Muscle of leg (tissue), 11 donors: Measurements from ENCODE around the gene NLRP1. TPM values are rescaled to one million over a fixed set of nuclear protein-coding genes. Genes with fewer than 3 reads are reported as not detected.
"Not testable (repeated sequence)": the region's sequence is repeated elsewhere in the genome, so short reads cannot be mapped to it uniquely, and the experiment has no call there.

ENCODE experiments used
- DNase-seq: peaks from one replicate; pipeline ENCODE4 v3.0.0; 2013
- H3K27ac ChIP-seq: one replicate; pipeline ENCODE4 v1.5.1; 2013; ENCODE audit warnings: mild to moderate bottlenecking, low read length, control low read depth
- H3K27me3 ChIP-seq: one replicate; pipeline ENCODE4 v1.6.1; 2013; ENCODE audit warnings: low read length; ENCODE audit not compliant: control insufficient read depth, insufficient read depth
- H3K36me3 ChIP-seq: one replicate; pipeline ENCODE4 v1.6.1; 2013; ENCODE audit warnings: low read length; ENCODE audit not compliant: control insufficient read depth, insufficient read depth
- H3K4me1 ChIP-seq: one replicate; pipeline ENCODE4 v1.6.1; 2013; ENCODE audit warnings: low read length; ENCODE audit not compliant: control insufficient read depth, insufficient read depth
- H3K4me3 ChIP-seq: one replicate; pipeline ENCODE4 v1.5.1; 2013; ENCODE audit warnings: low read length, control low read depth
- H3K9me3 ChIP-seq: replicated peaks from 2 replicates; pipeline ENCODE4 v1.6.1; 2013; ENCODE audit warnings: low read depth, low read length; ENCODE audit not compliant: control insufficient read depth
- WGBS: methylation state at CpG from one replicate; pipeline ENCODE4 v1.1.5; 2013; ENCODE audit warnings: missing lambda C conversion rate; ENCODE audit not compliant: insufficient coverage; 5-methylcytosine and 5-hydroxymethylcytosine counted together
- polyA plus RNA-seq, 8 donors: library from polyadenylated mRNA; unstranded; fragments of 120-200 nt; gene quantifications; one replicate each; pipeline versions ENCODE4 v1.2.1 to v1.2.3, GENCODE V29; 2013; ENCODE audit warnings: inconsistent platforms in 1 of 8, low replicate concordance in 1 of 8; ENCODE audit not compliant: insufficient read length in 8 of 8, insufficient read depth in 1 of 8
- total RNA-seq: library from RNA; stranded (reverse); fragments of 120-200 nt; gene quantifications from one replicate; pipeline ENCODE4 v1.2.4, GENCODE V29; 2013

NLRP1 gene
- total and polyA plus RNA-seq, 9 donors, result 53.6 to 77.2 (median 66.4) TPM

GRCh38 chr17:5581655-5582054 is 2.7 kb downstream of the NLRP1 start:
- WGBS, result 80% methylated on average over 1 of the region's 3 CpGs
- H3K4me1 ChIP-seq, result peaks cover 32% of the 10 kb centered on the region

GRCh38 chr17:5580969-5581368 is 3.3 kb downstream of the NLRP1 start:
- Histone ChIP-seq H3K27ac (no peak overlapping the region), H3K27me3 (no peaks in the 10 kb centered on the region), H3K9me3 (no peaks in the 10 kb centered on the region), H3K4me1 (peaks cover 25% of the 10 kb centered on the region), H3K36me3 (no peaks in the 10 kb centered on the region), H3K4me3 (no peak overlapping the region)
- WGBS, result no CpG with 5 or more reads among the region's 3 CpGs
- no peak for DNase-seq

More at GRCh38 chr17:5581655-5582054, 2.7 kb downstream of the NLRP1 start:
- no peak overlapping the region for H3K27ac ChIP-seq
- H3K9me3 ChIP-seq, result no peaks in the 10 kb centered on the region
- no peaks in the 10 kb centered on the region for H3K27me3 ChIP-seq
- no peak for DNase-seq
- H3K36me3 ChIP-seq, result no peaks in the 10 kb centered on the region
- no peak overlapping the region for H3K4me3 ChIP-seq

GRCh38 chr17:5580367-5580766 is 3.9 kb downstream of the NLRP1 start:
- Histone ChIP-seq H3K4me3 (no peak overlapping the region), H3K27me3 (no peaks in the 10 kb centered on the region), H3K36me3 (no peaks in the 10 kb centered on the region), H3K4me1 (peaks cover 19% of the 10 kb centered on the region), H3K9me3 (no peaks in the 10 kb centered on the region), H3K27ac (no peak overlapping the region)
- peak; percentile 48 for DNase-seq

GRCh38 chr17:5578768-5579167 is 5.5 kb downstream of the NLRP1 start:
- not testable (repeated sequence) for DNase-seq, H3K4me3 ChIP-seq, H3K27me3 ChIP-seq, H3K27ac ChIP-seq, H3K4me1 ChIP-seq, H3K36me3 ChIP-seq, H3K9me3 ChIP-seq
- WGBS, result no CpG with 5 or more reads among the region's 4 CpGs

- H3K9me3 ChIP-seq, H3K4me1 ChIP-seq, H3K27me3 ChIP-seq, H3K27ac ChIP-seq, H3K4me3 ChIP-seq, DNase-seq, H3K36me3 ChIP-seq: not testable (repeated sequence)
- no CpG with 5 or more reads among the region's 7 CpGs for WGBS
Measured at GRCh38 chr17:5573017-5573416, 11.3 kb downstream of the NLRP1 start.

- no peak for DNase-seq
- H3K27ac ChIP-seq, result no peak overlapping the region
- no CpG with 5 or more reads among the region's 1 CpG for WGBS
- H3K4me1 ChIP-seq, result no peaks in the 10 kb centered on the region
- H3K36me3 ChIP-seq, result no peaks in the 10 kb centered on the region
- H3K9me3 ChIP-seq, result peaks cover 7% of the 10 kb centered on the region
- H3K4me3 ChIP-seq, result no peak overlapping the region
- H3K27me3 ChIP-seq, result no peaks in the 10 kb centered on the region
Measured at GRCh38 chr17:5571281-5571680, 13.0 kb downstream of the NLRP1 start.

GRCh38 chr17:5565808-5566207 is 18.5 kb downstream of the NLRP1 start:
- no peak overlapping the region for H3K27ac ChIP-seq
- no peaks in the 10 kb centered on the region for H3K36me3 ChIP-seq
- DNase-seq, result no peak
- no peaks in the 10 kb centered on the region for H3K4me1 ChIP-seq
- no CpG with 5 or more reads among the region's 2 CpGs for WGBS
- H3K27me3 ChIP-seq, result no peaks in the 10 kb centered on the region
- no peak overlapping the region for H3K4me3 ChIP-seq
- H3K9me3 ChIP-seq, result no peaks in the 10 kb centered on the region

- H3K4me1 ChIP-seq, result no peaks in the 10 kb centered on the region
- WGBS, result no CpG with 5 or more reads among the region's 2 CpGs
- no peaks in the 10 kb centered on the region for H3K36me3 ChIP-seq
- H3K27ac ChIP-seq, result no peak overlapping the region
- H3K27me3 ChIP-seq, result no peaks in the 10 kb centered on the region
- H3K9me3 ChIP-seq, result no peaks in the 10 kb centered on the region
- no peak for DNase-seq
- no peak overlapping the region for H3K4me3 ChIP-seq
Measured at GRCh38 chr17:5563456-5563855, 20.9 kb downstream of the NLRP1 start.

GRCh38 chr17:5562661-5563360 is 21.5 kb downstream of the NLRP1 start:
- Histone ChIP-seq H3K4me1 (no peaks in the 10 kb centered on the region), H3K9me3 (no peaks in the 10 kb centered on the region), H3K36me3 (no peaks in the 10 kb centered on the region), H3K27ac (no peak overlapping the region), H3K4me3 (no peak overlapping the region), H3K27me3 (no peaks in the 10 kb centered on the region)
- no peak for DNase-seq
- WGBS, result 83% methylated on average over 4 of the region's 6 CpGs

GRCh38 chr17:5561736-5562571 is 22.4 kb downstream of the NLRP1 start:
- Histone ChIP-seq H3K27me3 (no peaks in the 10 kb centered on the region), H3K4me1 (no peaks in the 10 kb centered on the region), H3K36me3 (no peaks in the 10 kb centered on the region), H3K9me3 (no peaks in the 10 kb centered on the region), H3K27ac (no peak overlapping the region), H3K4me3 (no peak overlapping the region)
- WGBS, result 85% methylated on average over 5 of the region's 14 CpGs
- DNase-seq, result no peak
